ENCODE results near the gene ITPK1. TPM values are rescaled to one million over a fixed set of nuclear protein-coding genes. Genes with fewer than 3 reads are reported as not detected.

ITPK1 gene
- total RNA-seq, 1 donor from 2014 or later, result 32.8 TPM

- no peaks in the 10 kb centered on the region for H3K36me3 Mint-ChIP-seq (ENCODE audit: unreplicated experiment)
- peaks cover 17% of the 10 kb centered on the region for H3K27me3 Mint-ChIP-seq (ENCODE audit: unreplicated experiment)
- no peaks in the 10 kb centered on the region for H3K4me1 Mint-ChIP-seq (ENCODE audit: unreplicated experiment)
- DNase-seq (ENCODE audit: extremely low spot score, unreplicated experiment), result no peak
- H3K4me3 Mint-ChIP-seq (ENCODE audit: unreplicated experiment), result no peak overlapping the region
- no peak for TF ChIP-seq CTCF (IDR thresholded peaks at IDR 0.05)
- no peak overlapping the region for H3K27ac Mint-ChIP-seq (ENCODE audit: unreplicated experiment)
- no peaks in the 10 kb centered on the region for H3K9me3 Mint-ChIP-seq (ENCODE audit: unreplicated experiment)
Observed at GRCh38 chr14:92928961-92929688, 186.6 kb downstream of the ITPK1 start.

- Mint-ChIP-seq H3K4me3 (ENCODE audit: unreplicated experiment) (no peak overlapping the region), H3K27me3 (ENCODE audit: unreplicated experiment) (peaks cover 19% of the 10 kb centered on the region), H3K27ac (ENCODE audit: unreplicated experiment) (no peak overlapping the region), H3K9me3 (ENCODE audit: unreplicated experiment) (no peaks in the 10 kb centered on the region), H3K4me1 (ENCODE audit: unreplicated experiment) (no peaks in the 10 kb centered on the region), H3K36me3 (ENCODE audit: unreplicated experiment) (no peaks in the 10 kb centered on the region)
- TF ChIP-seq CTCF (IDR thresholded peaks at IDR 0.05), result no peak
- DNase-seq (ENCODE audit: extremely low spot score, unreplicated experiment), result no peak
Observed at GRCh38 chr14:92928258-92928629, 187.5 kb downstream of the ITPK1 start.

GRCh38 chr14:92927349-92928257 is 188.1 kb downstream of the ITPK1 start:
- TF ChIP-seq CTCF (IDR thresholded peaks at IDR 0.05), result no peak
- Mint-ChIP-seq H3K9me3 (ENCODE audit: unreplicated experiment) (no peaks in the 10 kb centered on the region), H3K36me3 (ENCODE audit: unreplicated experiment) (no peaks in the 10 kb centered on the region)

GRCh38 chr14:92926931-92927330 is 188.8 kb downstream of the ITPK1 start:
- Mint-ChIP-seq H3K9me3 (ENCODE audit: unreplicated experiment) (no peaks in the 10 kb centered on the region), H3K27me3 (ENCODE audit: unreplicated experiment) (peaks cover 27% of the 10 kb centered on the region), H3K4me3 (ENCODE audit: unreplicated experiment) (no peak overlapping the region), H3K27ac (ENCODE audit: unreplicated experiment) (no peak overlapping the region), H3K4me1 (ENCODE audit: unreplicated experiment) (peaks cover 3% of the 10 kb centered on the region), H3K36me3 (ENCODE audit: unreplicated experiment) (no peaks in the 10 kb centered on the region)
- TF ChIP-seq CTCF (IDR thresholded peaks at IDR 0.05), result no peak
- DNase-seq (ENCODE audit: extremely low spot score, unreplicated experiment), result no peak

More at GRCh38 chr14:92927349-92928257, 188.1 kb downstream of the ITPK1 start:
- DNase-seq (ENCODE audit: extremely low spot score, unreplicated experiment), result no peak
- H3K27ac Mint-ChIP-seq (ENCODE audit: unreplicated experiment), result no peak overlapping the region
- H3K4me3 Mint-ChIP-seq (ENCODE audit: unreplicated experiment), result no peak overlapping the region
- peaks cover 1% of the 10 kb centered on the region for H3K4me1 Mint-ChIP-seq (ENCODE audit: unreplicated experiment)
- peaks cover 20% of the 10 kb centered on the region for H3K27me3 Mint-ChIP-seq (ENCODE audit: unreplicated experiment)
